ENCODE data around the gene GBGT1. TPM values are rescaled to one million over a fixed set of nuclear protein-coding genes. Genes with fewer than 3 reads are reported as not detected.
A peak's percentile ranks its signal among the peaks of the same experiment; 100 is the strongest.

The GBGT1 gene
- total RNA-seq, 3 donors from 2014 or later, result 4.3 to 14.0 (median 8.6) TPM

DNA sequence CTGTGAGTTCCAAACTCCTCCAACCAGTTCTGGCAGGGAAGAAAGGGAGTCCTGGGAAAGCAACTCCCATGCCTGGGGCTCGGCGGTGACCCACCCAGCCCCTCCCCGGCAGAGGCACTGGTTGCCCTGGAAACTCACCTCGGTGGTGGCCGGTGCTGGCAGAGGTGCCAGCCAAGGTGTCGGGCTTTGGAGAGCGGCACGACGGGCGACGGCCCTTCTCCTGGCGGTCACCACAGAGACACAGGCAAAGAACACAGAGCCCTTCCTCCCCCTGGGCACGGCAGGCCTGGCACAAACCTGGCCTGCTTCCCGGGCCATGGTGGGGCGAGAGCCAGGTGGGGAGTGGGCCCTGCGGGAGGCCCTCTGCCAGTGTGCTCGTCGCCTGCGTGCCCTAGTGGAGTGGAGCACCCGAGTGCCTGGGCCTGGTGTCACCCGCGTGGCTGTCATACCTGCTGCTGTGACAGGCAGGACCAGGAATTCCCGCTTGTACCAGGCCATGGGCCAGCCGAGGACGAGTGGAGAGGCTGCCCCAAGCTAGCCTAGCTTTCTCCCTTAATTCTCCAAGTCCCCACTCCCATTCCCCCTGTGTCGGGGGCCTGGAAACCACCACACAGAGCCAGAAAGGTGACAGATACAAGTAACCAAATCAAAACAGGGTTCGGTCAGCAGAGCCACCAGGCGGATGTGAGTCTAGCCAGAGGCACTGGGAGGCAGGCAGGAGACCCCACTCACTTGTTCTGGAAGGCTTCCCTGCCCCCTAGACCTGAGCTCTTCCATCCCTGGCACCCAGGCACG is 34.5 kb downstream of the GBGT1 start:
- peaks cover 42% of the 10 kb centered on the region for H3K4me1 ChIP-seq (ENCODE audit: low read depth)
- no peak for ATAC-seq
- H3K4me3 ChIP-seq, result no peak overlapping the region
- no peaks in the 10 kb centered on the region for H3K36me3 ChIP-seq (ENCODE audit: low read depth)
- peak in 2 of 3 donors; percentile 4 to 33 for DNase-seq
- H3K9me3 ChIP-seq, result no peaks in the 10 kb centered on the region
- TF ChIP-seq, protein P1, sequence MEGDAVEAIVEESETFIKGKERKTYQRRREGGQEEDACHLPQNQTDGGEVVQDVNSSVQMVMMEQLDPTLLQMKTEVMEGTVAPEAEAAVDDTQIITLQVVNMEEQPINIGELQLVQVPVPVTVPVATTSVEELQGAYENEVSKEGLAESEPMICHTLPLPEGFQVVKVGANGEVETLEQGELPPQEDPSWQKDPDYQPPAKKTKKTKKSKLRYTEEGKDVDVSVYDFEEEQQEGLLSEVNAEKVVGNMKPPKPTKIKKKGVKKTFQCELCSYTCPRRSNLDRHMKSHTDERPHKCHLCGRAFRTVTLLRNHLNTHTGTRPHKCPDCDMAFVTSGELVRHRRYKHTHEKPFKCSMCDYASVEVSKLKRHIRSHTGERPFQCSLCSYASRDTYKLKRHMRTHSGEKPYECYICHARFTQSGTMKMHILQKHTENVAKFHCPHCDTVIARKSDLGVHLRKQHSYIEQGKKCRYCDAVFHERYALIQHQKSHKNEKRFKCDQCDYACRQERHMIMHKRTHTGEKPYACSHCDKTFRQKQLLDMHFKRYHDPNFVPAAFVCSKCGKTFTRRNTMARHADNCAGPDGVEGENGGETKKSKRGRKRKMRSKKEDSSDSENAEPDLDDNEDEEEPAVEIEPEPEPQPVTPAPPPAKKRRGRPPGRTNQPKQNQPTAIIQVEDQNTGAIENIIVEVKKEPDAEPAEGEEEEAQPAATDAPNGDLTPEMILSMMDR (IDR thresholded peaks at IDR 0.05), result no peak
- intact Hi-C loops (cut with DNase I, micrococcal nuclease), result no loop called here

DNA sequence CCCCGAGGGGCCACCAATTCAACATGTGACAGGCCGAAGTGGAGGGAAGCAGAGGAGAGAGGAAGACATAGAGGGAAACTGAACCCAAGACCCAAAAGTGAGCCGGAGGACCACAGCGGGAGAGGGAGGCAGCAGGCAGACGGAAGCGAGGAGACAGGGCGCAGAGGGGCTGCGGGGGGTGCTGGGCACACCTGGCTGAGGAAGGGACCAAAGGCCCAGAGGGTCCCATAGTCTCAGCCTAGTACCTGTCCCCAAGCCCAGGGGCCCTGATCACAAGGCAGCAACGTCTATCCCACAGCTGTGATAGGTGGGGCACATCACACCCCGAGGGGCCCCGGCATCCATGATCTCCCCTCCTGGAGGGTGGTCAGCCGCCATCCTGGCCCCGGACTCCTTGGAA is 35.6 kb downstream of the GBGT1 start:
- intact Hi-C loops (cut with DNase I, micrococcal nuclease), result no loop called here

DNA sequence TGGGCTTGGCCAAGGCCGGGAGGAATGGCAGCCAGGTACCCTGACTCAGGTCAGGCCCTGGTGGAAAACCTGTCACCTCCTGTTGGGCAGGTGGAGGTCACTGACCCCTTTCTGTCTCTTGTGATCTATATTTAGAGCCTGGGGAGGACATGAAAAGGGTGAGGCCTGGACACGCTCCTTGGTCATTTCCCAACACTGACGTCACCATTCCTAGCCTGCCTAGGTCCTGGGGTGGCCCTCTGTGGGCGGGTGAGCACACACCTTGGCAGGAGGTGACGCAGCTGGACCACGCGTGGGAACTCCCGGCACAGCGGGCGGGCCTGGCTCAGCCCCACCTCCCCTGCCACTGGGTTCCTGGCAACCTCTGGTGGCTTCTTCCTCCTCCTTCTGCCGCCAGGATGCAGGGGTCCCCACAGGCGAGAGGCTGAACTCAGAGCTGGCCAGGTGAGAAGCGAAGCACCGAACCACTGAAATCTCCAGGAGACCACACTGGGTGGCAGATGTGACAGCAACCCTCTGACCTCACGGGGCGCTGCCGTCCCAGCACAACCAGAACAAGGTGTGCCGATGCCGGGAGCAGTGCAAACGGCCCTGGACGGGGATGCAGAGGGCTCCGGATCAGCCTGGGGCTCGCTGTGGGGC is 36.3 kb downstream of the GBGT1 start:
- peak; percentile 66 for ATAC-seq
- TF ChIP-seq, protein P1 (IDR thresholded peaks at IDR 0.05), result no peak
- Histone ChIP-seq H3K4me3 (no peak overlapping the region), H3K36me3 (ENCODE audit: low read depth) (no peaks in the 10 kb centered on the region), H3K9me3 (no peaks in the 10 kb centered on the region), H3K4me1 (ENCODE audit: low read depth) (peaks cover 32% of the 10 kb centered on the region)
- intact Hi-C loops (cut with DNase I, micrococcal nuclease), result no loop called here
- DNase-seq, result peak; percentile 43 to 83 (median 66)

More for the DNA sequence above, 35.6 kb downstream of the GBGT1 start:
- Histone ChIP-seq H3K4me3 (no peak overlapping the region), H3K4me1 (ENCODE audit: low read depth) (peaks cover 33% of the 10 kb centered on the region), H3K36me3 (ENCODE audit: low read depth) (no peaks in the 10 kb centered on the region), H3K9me3 (no peaks in the 10 kb centered on the region)
- DNase-seq (peak in 1 of 3 donors; percentile 4), ATAC-seq (no peak)
- TF ChIP-seq, protein P1 (IDR thresholded peaks at IDR 0.05), result no peak

DNA sequence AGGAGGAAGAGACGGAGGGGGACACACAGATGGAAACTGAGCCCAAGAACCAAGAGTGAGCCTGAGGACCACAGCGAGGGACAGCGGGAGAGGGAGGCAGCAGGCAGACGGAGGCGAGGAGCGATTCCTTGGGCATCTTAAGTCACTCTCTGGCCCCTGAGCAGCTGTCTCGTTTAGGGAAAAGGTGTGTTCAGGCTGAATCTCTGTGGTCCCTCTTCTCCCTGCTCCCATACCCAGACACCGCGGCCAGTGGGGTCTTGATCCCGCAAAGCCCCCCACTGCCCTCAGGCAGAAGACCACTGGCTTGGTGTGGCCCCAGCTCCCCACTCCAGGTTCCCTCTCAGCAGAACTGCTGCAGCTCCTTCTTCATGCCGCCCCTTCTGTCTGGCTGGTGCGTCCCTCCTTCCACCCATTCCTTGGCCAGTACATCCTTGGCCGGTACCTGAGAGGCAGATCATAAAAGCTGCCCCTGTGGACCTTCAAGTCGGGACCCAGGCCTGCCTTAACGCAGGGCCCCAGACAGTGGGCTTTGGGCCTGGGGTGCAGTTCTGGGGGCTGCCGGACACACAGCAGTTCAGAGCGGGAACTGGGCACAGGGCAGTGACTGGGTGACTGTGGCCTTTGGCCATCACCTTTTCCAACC is 36.9 kb downstream of the GBGT1 start:
- Histone ChIP-seq H3K4me1 (ENCODE audit: low read depth) (peaks cover 29% of the 10 kb centered on the region), H3K4me3 (no peak overlapping the region), H3K36me3 (ENCODE audit: low read depth) (no peaks in the 10 kb centered on the region), H3K9me3 (no peaks in the 10 kb centered on the region)
- TF ChIP-seq, protein P1 (IDR thresholded peaks at IDR 0.05), result no peak
- intact Hi-C loops (cut with DNase I, micrococcal nuclease), result no loop called here
- ATAC-seq, result no peak
- DNase-seq, result peak in 1 of 3 donors; percentile 14

DNA sequence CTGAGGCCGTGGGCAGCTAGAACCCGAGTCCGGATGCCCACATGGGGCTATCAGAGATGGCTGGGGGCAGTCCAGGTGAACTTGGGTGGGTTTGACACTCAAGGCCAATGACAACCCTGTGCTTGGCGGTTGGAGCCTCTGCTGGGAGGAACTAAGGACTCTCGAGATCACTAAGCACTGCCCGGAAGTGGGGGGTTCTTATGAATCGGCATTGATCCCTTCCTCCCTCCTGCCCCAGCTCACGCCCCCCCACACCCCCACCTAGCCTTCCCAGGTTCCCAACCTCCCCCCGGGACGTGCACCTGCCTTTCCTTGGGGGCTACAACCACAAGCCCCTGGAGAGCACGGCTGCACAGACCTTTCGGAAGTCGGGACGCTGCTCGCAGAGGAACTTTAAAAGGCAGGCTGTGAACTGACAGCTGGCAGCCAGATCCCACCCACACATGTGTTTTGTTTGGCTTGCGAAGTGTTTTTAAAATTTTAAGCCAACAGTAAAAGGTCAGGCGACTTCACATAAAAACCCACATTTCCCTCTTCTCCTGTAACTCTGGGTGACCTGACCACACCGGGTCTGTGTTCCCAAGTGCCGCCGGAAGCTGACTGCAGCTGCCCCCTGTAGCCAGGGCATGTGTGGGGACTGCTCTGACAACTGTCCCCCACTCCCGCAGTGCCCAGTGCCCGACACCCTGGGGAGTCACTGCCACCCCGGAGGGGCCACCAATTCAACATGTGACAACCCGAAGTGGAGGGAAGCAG is 37.6 kb downstream of the GBGT1 start:
- H3K36me3 ChIP-seq (ENCODE audit: low read depth), result no peaks in the 10 kb centered on the region
- peak in 2 of 3 donors; percentile 54 to 65 for DNase-seq
- H3K4me3 ChIP-seq, result no peak overlapping the region
- H3K9me3 ChIP-seq, result no peaks in the 10 kb centered on the region
- intact Hi-C loops (cut with DNase I, micrococcal nuclease), result no loop called here
- peaks cover 35% of the 10 kb centered on the region for H3K4me1 ChIP-seq (ENCODE audit: low read depth)
- no peak for ATAC-seq
- TF ChIP-seq, protein P1 (IDR thresholded peaks at IDR 0.05), result no peak
